CD4-positive, alpha-beta memory T cell (primary cell): ENCODE measurements around the gene ARHGEF25. TPM values are rescaled to one million over a fixed set of nuclear protein-coding genes. Genes with fewer than 3 reads are reported as not detected.

Experiments used
- CTCF ChIA-PET: fragments of 350-600 bp; sonication (Branson Sonifier 250); formaldehyde crosslinking; loops from one replicate; lab custom pipeline; 2021; ENCODE audit warnings: inconsistent platforms; ENCODE audit not compliant: partially characterized antibody; lab: Charles Lee
- POLR2A ChIA-PET: fragments of 350-600 bp; sonication (Branson Sonifier 250); formaldehyde crosslinking; loops from one replicate; lab custom pipeline; 2021; ENCODE audit not compliant: partially characterized antibody; lab: Charles Lee
- DNase-seq, 5 donors: peaks; one replicate each; pipeline versions ENCODE4 v3.0.0 to v3.0.0-alpha.2; 2020 to 2022; ENCODE audit warnings: mixed read lengths in 1 of 5
- H3K27ac ChIP-seq: one replicate; pipeline ENCODE4 v1.7.0; 2013; ENCODE audit warnings: low read depth, low read length
- H3K27me3 ChIP-seq: 2 replicates; pipeline ENCODE4 v1.7.0; 2013; ENCODE audit warnings: mild to moderate bottlenecking, low read length, moderate library complexity; ENCODE audit not compliant: insufficient read depth
- H3K36me3 ChIP-seq: 2 replicates; pipeline ENCODE4 v1.7.0; 2013; ENCODE audit warnings: mild to moderate bottlenecking, low read length, moderate library complexity; ENCODE audit not compliant: insufficient read depth
- H3K4me1 ChIP-seq: 2 replicates; pipeline ENCODE4 v1.7.0; 2013; ENCODE audit warnings: mild to moderate bottlenecking, low read length, moderate library complexity; ENCODE audit not compliant: insufficient read depth
- H3K4me3 ChIP-seq, 2 donors: one replicate each; pipeline ENCODE4 v1.7.0; 2013; ENCODE audit warnings: low read length in 2 of 2, mild to moderate bottlenecking in 1 of 2
- H3K9me3 ChIP-seq, 2 donors: one replicate each; pipeline ENCODE4 v1.7.0; 2013; ENCODE audit warnings: low read length in 2 of 2, control low read depth in 1 of 2; ENCODE audit not compliant: control insufficient read depth in 1 of 2
- H3K27ac Mint-ChIP-seq, 7 donors: one replicate each; pipeline ENCODE4 v1.8.0; 2020 to 2021; ENCODE audit warnings: mixed read lengths in 7 of 7, mild to moderate bottlenecking in 6 of 7, inconsistent platforms in 3 of 7, moderate library complexity in 3 of 7
- H3K27me3 Mint-ChIP-seq, 2 donors: one replicate each; pipeline ENCODE4 v1.8.0; 2020 to 2021; ENCODE audit warnings: mixed read lengths in 2 of 2
- H3K36me3 Mint-ChIP-seq, 2 donors: one replicate each; pipeline ENCODE4 v1.8.0; 2020 to 2021; ENCODE audit warnings: mixed read lengths in 2 of 2, inconsistent platforms in 1 of 2, mild to moderate bottlenecking in 1 of 2
- H3K4me1 Mint-ChIP-seq, 4 donors: one replicate each; pipeline ENCODE4 v1.8.0; 2020 to 2021; ENCODE audit warnings: mixed read lengths in 4 of 4, mild to moderate bottlenecking in 1 of 4
- H3K4me3 Mint-ChIP-seq, 8 donors: one replicate each; pipeline ENCODE4 v1.8.0; 2020 to 2021; ENCODE audit warnings: mixed read lengths in 8 of 8, mild to moderate bottlenecking in 7 of 8, moderate library complexity in 6 of 8, inconsistent platforms in 3 of 8
- H3K9me3 Mint-ChIP-seq, 8 donors: one replicate each; pipeline ENCODE4 v1.8.0; 2020 to 2021; ENCODE audit warnings: mixed read lengths in 8 of 8, mild to moderate bottlenecking in 5 of 8, inconsistent platforms in 3 of 8, moderate library complexity in 1 of 8
- intact Hi-C: fragments of 100-400 bp; cut with micrococcal nuclease; formaldehyde crosslinking; loops from one replicate; pipeline ENCODE4 v1.15.1; 2023
- polyA plus RNA-seq, 2 donors: library from polyadenylated mRNA; unstranded; fragments of 300-500 nt; fragmentation: Illumina TruSeq; gene quantifications; one replicate each; pipeline ENCODE4 v1.2.3, GENCODE V29; 2021
- total RNA-seq, 2 experiments: library from RNA; stranded (reverse); gene quantifications; one replicate each; pipeline ENCODE4 v1.2.3, GENCODE V29; 2021

ARHGEF25 gene
- total and polyA plus RNA-seq, 4 experiments from 2014 or later, result 0.47 to 0.67 TPM; not detected in 2

GRCh38 chr12:57571926-57572762 is 39.1 kb upstream of the ARHGEF25 start:
- intact Hi-C loops, result no loop called here
- no peaks in the 10 kb centered on the region for H3K4me1 Mint-ChIP-seq
- H3K27me3 Mint-ChIP-seq, result peaks cover 0 to 9% of the 10 kb centered on the region in 2 donors
- no peak overlapping the region for H3K27ac Mint-ChIP-seq
- ChIA-PET POLR2A (no interaction called here), CTCF (interaction anchor here (0.6 to 2.1 kb wide), 4 partner anchors 11 to 18 kb away, joined by 3 to 11 read pairs (median 3); no protein-coding TSS in a partner anchor)
- Histone ChIP-seq H3K27me3 (no peaks in the 10 kb centered on the region), H3K4me1 (no peaks in the 10 kb centered on the region), H3K4me3 (no peak overlapping the region), H3K27ac (no peak overlapping the region), H3K9me3 (no peaks in the 10 kb centered on the region), H3K36me3 (no peaks in the 10 kb centered on the region)
- no peak overlapping the region for H3K4me3 Mint-ChIP-seq
- peaks cover 0 to 3% of the 10 kb centered on the region in 2 donors for H3K36me3 Mint-ChIP-seq
- no peak for DNase-seq
- no peaks in the 10 kb centered on the region for H3K9me3 Mint-ChIP-seq

- intact Hi-C loops, result no loop called here
- Histone ChIP-seq H3K9me3 (no peaks in the 10 kb centered on the region), H3K36me3 (no peaks in the 10 kb centered on the region), H3K4me3 (no peak overlapping the region), H3K4me1 (no peaks in the 10 kb centered on the region), H3K27ac (no peak overlapping the region), H3K27me3 (no peaks in the 10 kb centered on the region)
- Mint-ChIP-seq H3K27ac (no peak overlapping the region), H3K4me1 (no peaks in the 10 kb centered on the region), H3K4me3 (no peak overlapping the region), H3K9me3 (no peaks in the 10 kb centered on the region), H3K36me3 (peaks cover 0 to 3% of the 10 kb centered on the region in 2 donors), H3K27me3 (peaks cover 0 to 1% of the 10 kb centered on the region in 2 donors)
- ChIA-PET CTCF (interaction anchor here (0.8 to 2.0 kb wide), 7 partner anchors 8 to 116 kb away, joined by 3 to 6 read pairs (median 4); partner anchors contain the start of gene GLI1), POLR2A (no interaction called here)
- no peak for DNase-seq
These were observed 36.4 kb upstream of the ARHGEF25 start for GRCh38 chr12:57574795-57575194.

- intact Hi-C loops, result no loop called here
- Mint-ChIP-seq H3K9me3 (no peaks in the 10 kb centered on the region), H3K36me3 (peaks cover 0 to 3% of the 10 kb centered on the region in 2 donors), H3K4me1 (no peaks in the 10 kb centered on the region), H3K27me3 (peaks cover 0 to 3% of the 10 kb centered on the region in 2 donors), H3K27ac (peak overlapping the region in 1 of 7 donors; percentile 42), H3K4me3 (no peak overlapping the region)
- H3K9me3 ChIP-seq, result no peaks in the 10 kb centered on the region
- no peaks in the 10 kb centered on the region for H3K27me3 ChIP-seq
- no peaks in the 10 kb centered on the region for H3K4me1 ChIP-seq
- CTCF ChIA-PET, result interaction anchor here (0.8 to 2.0 kb wide), 6 partner anchors 8 to 166 kb away, joined by 3 to 6 read pairs (median 4); partner anchors contain the start of gene GLI1
- H3K4me3 ChIP-seq, result no peak overlapping the region
- no peak overlapping the region for H3K27ac ChIP-seq
- H3K36me3 ChIP-seq, result no peaks in the 10 kb centered on the region
- no peak for DNase-seq
- POLR2A ChIA-PET, result no interaction called here
These were observed 35.2 kb upstream of the ARHGEF25 start for GRCh38 chr12:57575771-57576612.

GRCh38 chr12:57576613-57577160 is 34.5 kb upstream of the ARHGEF25 start:
- Mint-ChIP-seq H3K27ac (no peak overlapping the region), H3K9me3 (no peaks in the 10 kb centered on the region), H3K4me3 (no peak overlapping the region), H3K27me3 (peaks cover 0 to 3% of the 10 kb centered on the region in 2 donors), H3K36me3 (peaks cover 0 to 3% of the 10 kb centered on the region in 2 donors), H3K4me1 (no peaks in the 10 kb centered on the region)
- Histone ChIP-seq H3K27me3 (no peaks in the 10 kb centered on the region), H3K9me3 (no peaks in the 10 kb centered on the region), H3K4me3 (no peak overlapping the region), H3K4me1 (no peaks in the 10 kb centered on the region), H3K36me3 (no peaks in the 10 kb centered on the region), H3K27ac (no peak overlapping the region)
- ChIA-PET POLR2A (no interaction called here), CTCF (interaction anchor here (1.1 to 1.8 kb wide), 3 partner anchors 8 to 165 kb away, joined by 3 to 6 read pairs (median 4); no protein-coding TSS in a partner anchor)
- intact Hi-C loops, result no loop called here
- DNase-seq, result no peak

GRCh38 chr12:57577981-57578758 is 33.1 kb upstream of the ARHGEF25 start:
- H3K27ac Mint-ChIP-seq, result no peak overlapping the region

GRCh38 chr12:57579011-57579410 is 32.2 kb upstream of the ARHGEF25 start:
- H3K4me1 Mint-ChIP-seq, result peaks cover 3 to 7% (median 5%) of the 10 kb centered on the region in 4 donors
- no peak for DNase-seq
- H3K27ac Mint-ChIP-seq, result no peak overlapping the region
- no peaks in the 10 kb centered on the region for H3K9me3 Mint-ChIP-seq
- H3K9me3 ChIP-seq, result no peaks in the 10 kb centered on the region
- POLR2A ChIA-PET, result no interaction called here
- no peak overlapping the region for H3K27ac ChIP-seq
- H3K4me1 ChIP-seq, result no peaks in the 10 kb centered on the region
- peaks cover 6% of the 10 kb centered on the region in 2 donors for H3K27me3 Mint-ChIP-seq
- CTCF ChIA-PET, result interaction anchor here (6.8 kb wide), 1 partner anchor 52 kb away, joined by 124 read pairs; the partner anchor contains the start of gene B4GALNT1
- no peaks in the 10 kb centered on the region for H3K27me3 ChIP-seq
- H3K4me3 ChIP-seq, result no peak overlapping the region
- H3K4me3 Mint-ChIP-seq, result no peak overlapping the region
- H3K36me3 ChIP-seq, result no peaks in the 10 kb centered on the region
- no peaks in the 10 kb centered on the region for H3K36me3 Mint-ChIP-seq
- intact Hi-C loops, result no loop called here

More at GRCh38 chr12:57577981-57578758, 33.1 kb upstream of the ARHGEF25 start:
- Histone ChIP-seq H3K27ac (no peak overlapping the region), H3K9me3 (no peaks in the 10 kb centered on the region), H3K36me3 (no peaks in the 10 kb centered on the region), H3K4me1 (no peaks in the 10 kb centered on the region), H3K4me3 (no peak overlapping the region), H3K27me3 (no peaks in the 10 kb centered on the region)
- no peak for DNase-seq
- no peaks in the 10 kb centered on the region for H3K36me3 Mint-ChIP-seq
- intact Hi-C loops, result no loop called here
- CTCF ChIA-PET, result no interaction called here
- H3K4me3 Mint-ChIP-seq, result no peak overlapping the region
- H3K9me3 Mint-ChIP-seq, result no peaks in the 10 kb centered on the region
- H3K4me1 Mint-ChIP-seq, result peaks cover under 1 to 2% (median 1%) of the 10 kb centered on the region in 4 donors
- POLR2A ChIA-PET, result no interaction called here
- peaks cover 2 to 3% of the 10 kb centered on the region in 2 donors for H3K27me3 Mint-ChIP-seq
